K562 (cell line): Measurements from ENCODE around the gene MLKL. TPM values are rescaled to one million over a fixed set of nuclear protein-coding genes. Genes with fewer than 3 reads are reported as not detected.
A peak's percentile ranks its signal among the peaks of the same experiment; 100 is the strongest.
"Not testable (repeated sequence)": the region's sequence is repeated elsewhere in the genome, so short reads cannot be mapped to it uniquely, and the experiment has no call there.

Experiments
- ATAC-seq: fragments of 200-7000 bp; cut with Tn5 transposase; 3 replicates; pipeline ENCODE4 v1.9.1; 2020; ENCODE audit warnings: moderate library complexity
- BruUV-seq: library from RNA; stranded (reverse); fragments of 400-500 nt; replicated peaks from 2 replicates; lab custom pipeline; 2021; lab: Mats Ljungman, UMichigan
- CTCF ChIA-PET: fragments of 300-600 bp; formaldehyde crosslinking; extraction: SDS; loops from one replicate; lab custom pipeline; 2021; ENCODE audit warnings: low intra/inter-chr PET ratio; lab: Yijun Ruan, JAX
- POLR2A ChIA-PET: fragments of 300-600, 350-650 bp; sonication (Branson Sonifier 250); formaldehyde crosslinking; extraction: SDS; loops from one replicate; lab custom pipeline; 2021; ENCODE audit warnings: antibody characterized with exemption, inconsistent platforms; lab: Yijun Ruan, JAX
- DNase-seq, 4 experiments: peaks; one replicate each; pipeline versions ENCODE4 v3.0.0 to v3.0.0-alpha.2; 2011 to 2018; ENCODE audit warnings: low spot score in 3 of 4, mixed read lengths in 3 of 4; ENCODE audit errors: extremely low read depth in 1 of 4
- FAIRE-seq: peaks from 2 replicates; lab custom pipeline; 2011; peaks lifted over from hg19 to GRCh38; lab: Jason Lieb, UNC
- H2AFZ ChIP-seq: 2 replicates; pipeline ENCODE4 v1.6.0; 2011; ENCODE audit warnings: low read depth, low read length, control low read depth, inconsistent platforms
- H3K27ac ChIP-seq: fragments of 200-600 bp; 3 replicates; pipeline ENCODE4 v1.8.0; 2011; ENCODE audit warnings: low read depth, mild to moderate bottlenecking, control low read depth, inconsistent platforms, low read length, moderate library complexity, mixed read lengths; ENCODE audit errors: extremely low read depth
- H3K27me3 ChIP-seq, 2 experiments: fragments of 300-600 bp in 1 of 2; 2 replicates in 1 of 2; 3 replicates in 1 of 2; pipeline versions ENCODE4 v1.6.0 to v1.8.0; 2011; ENCODE audit warnings: inconsistent platforms in 2 of 2, low read length in 2 of 2, mild to moderate bottlenecking in 1 of 2, mixed read lengths in 1 of 2, moderate library complexity in 1 of 2; ENCODE audit not compliant: control insufficient read depth in 2 of 2, insufficient read depth in 2 of 2
- H3K36me3 ChIP-seq: fragments of 300-600 bp; 3 replicates; pipeline ENCODE4 v1.8.0; 2011; ENCODE audit warnings: mild to moderate bottlenecking, low read length, inconsistent platforms; ENCODE audit not compliant: control insufficient read depth, insufficient read depth
- H3K4me1 ChIP-seq, 2 experiments: fragments of 200-600 bp in 1 of 2; replicated peaks in 1 of 2; 2 replicates in 1 of 2; 3 replicates in 1 of 2; pipeline versions ENCODE4 v1.5.1 to v1.8.0; 2011; ENCODE audit warnings: inconsistent platforms in 2 of 2, low read length in 2 of 2, mild to moderate bottlenecking in 1 of 2, mixed read lengths in 1 of 2, moderate library complexity in 1 of 2; ENCODE audit not compliant: control insufficient read depth in 2 of 2, insufficient read depth in 2 of 2
- H3K4me2 ChIP-seq: 2 replicates; pipeline ENCODE4 v1.6.1; 2011; ENCODE audit warnings: low read length, control low read depth, inconsistent platforms, mixed read lengths; ENCODE audit not compliant: insufficient read depth
- H3K4me3 ChIP-seq: fragments of 200-600 bp; sonication (generic), shearing (Covaris generic); 2 replicates; pipeline ENCODE4 v1.5.1; 2016; ENCODE audit warnings: control low read depth, inconsistent platforms
- H3K79me2 ChIP-seq: fragments of 200-600 bp; 3 replicates; pipeline ENCODE4 v1.8.0; 2011; ENCODE audit warnings: low read length, inconsistent platforms; ENCODE audit not compliant: control insufficient read depth, insufficient read depth
- H3K9ac ChIP-seq, 2 experiments: 2 replicates each; pipeline versions ENCODE4 v1.6.0 to v1.6.1; 2011; ENCODE audit warnings: low read depth in 2 of 2, low read length in 2 of 2, control low read depth in 1 of 2, inconsistent platforms in 1 of 2, mild to moderate bottlenecking in 1 of 2, mixed read lengths in 1 of 2; ENCODE audit not compliant: insufficient read depth in 1 of 2
- H3K9me1 ChIP-seq: one replicate; pipeline ENCODE4 v1.6.0; 2011; ENCODE audit warnings: inconsistent platforms, mild to moderate bottlenecking, low read length, moderate library complexity; ENCODE audit not compliant: control insufficient read depth, insufficient read depth
- H3K9me3 ChIP-seq: replicated peaks from 2 replicates; pipeline ENCODE4 v1.5.1; 2011; ENCODE audit warnings: low read depth, low read length, inconsistent platforms; ENCODE audit not compliant: control insufficient read depth, insufficient read depth
- H4K20me1 ChIP-seq: replicated peaks from 2 replicates; pipeline ENCODE4 v1.6.1; 2011; ENCODE audit warnings: low read length, inconsistent platforms, mixed read lengths; ENCODE audit not compliant: control insufficient read depth, insufficient read depth
- E2F6 ChIP-seq, 2 experiments: IDR thresholded peaks; 2 replicates each; pipeline ENCODE4 v1.6.1; 2011; ENCODE audit warnings: borderline replicate concordance in 1 of 2, control low read depth in 1 of 2, low read depth in 1 of 2, low read length in 1 of 2, mild to moderate bottlenecking in 1 of 2, mixed read lengths in 1 of 2, moderate library complexity in 1 of 2; ENCODE audit not compliant: insufficient read depth in 1 of 2, insufficient read length in 1 of 2, poor library complexity in 1 of 2, severe bottlenecking in 1 of 2; ENCODE audit errors: extremely low read depth in 1 of 2
- HMGN3 ChIP-seq: IDR thresholded peaks from 2 replicates; pipeline ENCODE4 v1.6.1; 2011; ENCODE audit warnings: borderline replicate concordance, low read depth, mild to moderate bottlenecking, mixed read lengths, low read length; ENCODE audit not compliant: insufficient read length; ENCODE audit errors: extremely low read depth
- REST ChIP-seq, 2 experiments: fragments of 450-650 bp; formaldehyde crosslinking in 1 of 2; IDR thresholded peaks; 2 replicates each; pipeline versions ENCODE4 v1.4.0 to v1.6.1; 2014 to 2020; ENCODE audit warnings: mild to moderate bottlenecking in 2 of 2, borderline replicate concordance in 1 of 2, low read depth in 1 of 2
- WGBS: fragments of 100-300 bp; shearing (Covaris generic); methylation state at CpG from one replicate; pipeline ENCODE4 v1.1.6; 2016; ENCODE audit warnings: low coverage, mixed read lengths; ENCODE audit not compliant: insufficient coverage; ENCODE audit errors: missing lambda C conversion rate; 5-methylcytosine and 5-hydroxymethylcytosine counted together
- in situ Hi-C: fragments of 300-500 bp; cut with MboI; formaldehyde crosslinking; loops from 4 replicates; pipeline ENCODE4 v1.15.0; 2018; ENCODE audit warnings: inconsistent platforms, mixed read lengths
- intact Hi-C: fragments of 100-400 bp; cut with micrococcal nuclease; formaldehyde crosslinking; loops from 2 replicates; pipeline ENCODE4 v1.14.2; 2022
- polyA plus RNA-seq, 8 experiments: library from polyadenylated mRNA; depleted of rRNA in 4 of 8; stranded (reverse) in 5 of 8; unstranded in 3 of 8; fragments of >200 nt; fragmentation: Nextera tagmentation in 2 of 8; fragmentation: Illumina TruSeq in 1 of 8; extraction: Ambion mirVana in 2 of 8; extraction: Trizol in 1 of 8; gene quantifications; 2 replicates each; pipeline versions ENCODE4 v1.2.1 to v1.2.3, GENCODE V29; 2011 to 2014; ENCODE audit warnings: inconsistent platforms in 1 of 8, missing spikeins in 1 of 8
- total RNA-seq, 7 experiments: library from RNA; depleted of rRNA in 6 of 7; stranded (reverse); fragments of >200 nt in 6 of 7; fragmentation: Illumina TruSeq in 2 of 7; extraction: Trizol in 2 of 7; gene quantifications; 2 replicates each; pipeline versions ENCODE4 v1.2.1 to v1.2.3, GENCODE V29; 2011 to 2021; ENCODE audit warnings: low replicate concordance in 1 of 7

MLKL gene
- total and polyA plus RNA-seq, 9 of the 15 experiments (the other 6 are each of a cell fraction or from before 2014, with no cell fraction given): 1.6 to 6.1 (median 4.8) TPM

DNA sequence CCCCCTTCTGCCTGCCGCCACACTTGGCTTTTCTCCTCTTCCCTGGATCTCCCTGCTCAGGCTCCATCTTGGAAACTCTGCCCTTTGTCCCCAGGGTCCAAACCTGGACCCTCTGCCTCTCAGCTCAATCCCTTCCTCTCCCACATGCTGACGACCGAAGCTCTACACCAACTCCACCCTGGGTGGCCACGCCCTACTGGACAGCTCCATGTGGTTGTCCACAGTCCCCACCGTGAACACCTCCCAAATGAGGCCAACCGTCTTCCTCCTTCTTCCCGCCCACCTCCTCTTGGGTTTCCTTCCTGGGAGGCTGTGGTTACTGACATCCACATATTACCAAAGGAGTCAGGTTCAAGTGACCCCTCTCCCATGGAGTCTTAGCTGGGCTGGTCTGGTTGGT, 22.6 kb upstream of the MLKL start:
- DNase-seq: peak in 3 of 4 experiments; percentile 29 to 54 (median 44)
- Histone ChIP-seq H3K36me3 (no peaks in the 10 kb centered on the region), H3K9me1 (no peaks in the 10 kb centered on the region), H3K27ac (no peak overlapping the region), H3K4me2 (no peak overlapping the region), H3K79me2 (no peaks in the 10 kb centered on the region), H4K20me1 (no peaks in the 10 kb centered on the region), H3K27me3 (peaks cover 24 to 47% of the 10 kb centered on the region in 2 experiments; a peak in 4 of 5 replicates), H2AFZ (no peak overlapping the region), H3K9me3 (peaks cover 4% of the 10 kb centered on the region), H3K4me3 (no peak overlapping the region), H3K9ac (no peak overlapping the region), H3K4me1 (peaks cover 0 to 7% of the 10 kb centered on the region in 2 experiments; a peak in 3 of 5 replicates)
- ATAC-seq: peak; percentile 66
- TF ChIP-seq E2F6 (IDR thresholded peaks at IDR 0.05; ENCODE audit: borderline replicate concordance in 1 of 2, extremely low read depth in 1 of 2, insufficient read depth in 1 of 2, insufficient read length in 1 of 2, low read depth in 1 of 2, low read length in 1 of 2, poor library complexity in 1 of 2, severe bottlenecking in 1 of 2): peak in 1 of 2 experiments; percentile 37
- TF ChIP-seq HMGN3: no peak
- TF ChIP-seq REST (IDR thresholded peaks at IDR 0.05; ENCODE audit: borderline replicate concordance): 0 out of 2 replicates have a peak, but pooled peaks have one; percentile 14
- TF ChIP-seq REST (CRISPR knock-in tag; IDR thresholded peaks at IDR 0.05; ENCODE audit: low read depth): no peak
- intact Hi-C loops: no loop called here
- CTCF ChIA-PET: no interaction called here
- no TSS peak for BruUV-seq
- 0% methylated on average over 7 of the region's 7 CpGs for WGBS
- no peak for FAIRE-seq
- POLR2A ChIA-PET: interaction anchor here (0.7 to 1.2 kb wide), 4 partner anchors 9 to 16 kb away, joined by 3 to 4 read pairs (median 4); no protein-coding TSS in a partner anchor
- in situ Hi-C loops: loop anchor here (25.0 kb wide), 1 partner anchor 414 kb away; the partner anchor contains the start of gene ZFP1

DNA sequence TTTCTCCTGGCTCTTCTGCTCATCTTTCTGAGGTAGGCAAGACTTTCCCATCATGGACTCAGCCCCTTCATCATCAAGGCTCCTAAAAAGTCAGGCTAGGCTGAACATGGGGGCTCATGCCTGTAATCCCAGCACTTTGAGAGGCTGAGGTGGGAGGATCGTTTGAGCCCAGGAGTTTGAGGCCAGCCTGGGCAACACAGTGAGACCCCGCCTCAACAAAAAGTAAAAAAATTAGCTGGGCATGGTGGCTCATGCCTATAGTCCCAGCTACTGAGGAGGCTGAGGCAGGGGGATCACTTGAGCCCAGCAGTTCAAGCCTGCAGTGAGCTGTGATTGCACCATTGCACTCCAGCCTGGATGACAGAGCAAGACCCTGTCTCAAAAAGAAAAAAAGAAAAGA, 21.5 kb upstream of the MLKL start:
- H3K36me3 ChIP-seq, H3K4me2 ChIP-seq, H3K9me1 ChIP-seq, CTCF ChIA-PET, H3K4me3 ChIP-seq, H3K9me3 ChIP-seq, ATAC-seq, FAIRE-seq, DNase-seq, H3K27ac ChIP-seq, H3K4me1 ChIP-seq, H3K79me2 ChIP-seq, H2AFZ ChIP-seq, H3K9ac ChIP-seq, H4K20me1 ChIP-seq, intact Hi-C loops, BruUV-seq: not testable (repeated sequence)
- peaks cover 29 to 56% of the 10 kb centered on the region in 2 experiments; a peak in 4 of 5 replicates for H3K27me3 ChIP-seq
- in situ Hi-C loops: loop anchor here (25.0 kb wide), 1 partner anchor 415 kb away; the partner anchor contains the start of gene ZFP1
- POLR2A ChIA-PET: interaction anchor here (1.2 kb wide), 1 partner anchor 17 kb away, joined by 3 read pairs; no protein-coding TSS in a partner anchor
- 0% methylated on average over 2 of the region's 2 CpGs for WGBS
